ENCODE measurements around the gene LARGE1.

LARGE1 gene

DNA sequence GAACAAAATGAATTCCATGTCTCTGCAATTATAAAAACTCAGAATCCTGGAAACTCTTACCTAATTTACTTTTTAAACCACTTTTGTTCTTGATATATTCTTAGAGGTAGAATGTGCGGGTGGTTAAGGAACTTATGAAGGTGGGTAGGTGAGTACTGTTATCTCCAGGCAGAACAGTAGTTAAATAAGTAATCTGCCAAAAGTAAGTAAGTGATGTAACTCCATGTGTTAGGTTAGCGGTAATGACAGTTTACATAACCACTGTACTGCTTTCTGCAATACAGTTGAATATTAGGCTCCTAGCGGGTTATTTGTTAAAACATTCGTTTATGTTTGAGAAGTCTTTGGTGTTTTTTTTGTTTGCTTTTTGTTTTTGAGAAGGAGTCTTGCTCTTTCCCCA is 7.1 kb downstream of the LARGE1 start:
- H3K4me1 Mint-ChIP-seq, result peaks cover 28% of the 10 kb centered on the region
- H3K27ac Mint-ChIP-seq, result no peak overlapping the region
- H3K36me3 Mint-ChIP-seq (ENCODE audit: low read depth), result peaks cover 12% of the 10 kb centered on the region
- peaks cover 6% of the 10 kb centered on the region for H3K27me3 Mint-ChIP-seq (ENCODE audit: low read depth)
- no peak overlapping the region for H3K4me3 Mint-ChIP-seq
- TF ChIP-seq, protein P1, sequence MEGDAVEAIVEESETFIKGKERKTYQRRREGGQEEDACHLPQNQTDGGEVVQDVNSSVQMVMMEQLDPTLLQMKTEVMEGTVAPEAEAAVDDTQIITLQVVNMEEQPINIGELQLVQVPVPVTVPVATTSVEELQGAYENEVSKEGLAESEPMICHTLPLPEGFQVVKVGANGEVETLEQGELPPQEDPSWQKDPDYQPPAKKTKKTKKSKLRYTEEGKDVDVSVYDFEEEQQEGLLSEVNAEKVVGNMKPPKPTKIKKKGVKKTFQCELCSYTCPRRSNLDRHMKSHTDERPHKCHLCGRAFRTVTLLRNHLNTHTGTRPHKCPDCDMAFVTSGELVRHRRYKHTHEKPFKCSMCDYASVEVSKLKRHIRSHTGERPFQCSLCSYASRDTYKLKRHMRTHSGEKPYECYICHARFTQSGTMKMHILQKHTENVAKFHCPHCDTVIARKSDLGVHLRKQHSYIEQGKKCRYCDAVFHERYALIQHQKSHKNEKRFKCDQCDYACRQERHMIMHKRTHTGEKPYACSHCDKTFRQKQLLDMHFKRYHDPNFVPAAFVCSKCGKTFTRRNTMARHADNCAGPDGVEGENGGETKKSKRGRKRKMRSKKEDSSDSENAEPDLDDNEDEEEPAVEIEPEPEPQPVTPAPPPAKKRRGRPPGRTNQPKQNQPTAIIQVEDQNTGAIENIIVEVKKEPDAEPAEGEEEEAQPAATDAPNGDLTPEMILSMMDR (IDR thresholded peaks at IDR 0.05; ENCODE audit: unreplicated experiment in 3 of 3), result no peak
- no peaks in the 10 kb centered on the region for H3K9me3 Mint-ChIP-seq

DNA sequence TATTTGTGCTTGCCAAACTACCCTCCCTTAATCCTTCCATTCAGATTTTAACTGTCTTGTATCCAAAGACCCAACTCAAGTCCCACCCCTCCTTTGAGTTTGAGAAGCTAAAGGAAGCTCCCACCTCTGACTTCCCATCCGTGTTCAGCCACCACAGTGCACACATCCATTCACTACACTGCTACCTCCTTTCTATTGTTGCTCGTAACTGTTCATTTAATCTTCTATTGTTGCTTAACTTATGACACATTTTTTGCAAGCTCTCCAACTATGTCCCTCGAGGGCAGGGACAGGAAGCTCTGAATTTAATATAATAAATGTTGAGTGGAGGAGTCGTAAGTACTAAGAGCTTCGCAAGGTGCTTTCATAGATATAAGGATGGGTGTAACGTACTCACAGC is 10.4 kb downstream of the LARGE1 start:
- Mint-ChIP-seq H3K36me3 (ENCODE audit: low read depth) (peaks cover 12% of the 10 kb centered on the region), H3K27ac (no peak overlapping the region), H3K27me3 (ENCODE audit: low read depth) (no peaks in the 10 kb centered on the region), H3K4me1 (peaks cover 19% of the 10 kb centered on the region), H3K9me3 (no peaks in the 10 kb centered on the region), H3K4me3 (no peak overlapping the region)
- TF ChIP-seq, protein P1 (IDR thresholded peaks at IDR 0.05; ENCODE audit: unreplicated experiment in 3 of 3), result no peak

DNA sequence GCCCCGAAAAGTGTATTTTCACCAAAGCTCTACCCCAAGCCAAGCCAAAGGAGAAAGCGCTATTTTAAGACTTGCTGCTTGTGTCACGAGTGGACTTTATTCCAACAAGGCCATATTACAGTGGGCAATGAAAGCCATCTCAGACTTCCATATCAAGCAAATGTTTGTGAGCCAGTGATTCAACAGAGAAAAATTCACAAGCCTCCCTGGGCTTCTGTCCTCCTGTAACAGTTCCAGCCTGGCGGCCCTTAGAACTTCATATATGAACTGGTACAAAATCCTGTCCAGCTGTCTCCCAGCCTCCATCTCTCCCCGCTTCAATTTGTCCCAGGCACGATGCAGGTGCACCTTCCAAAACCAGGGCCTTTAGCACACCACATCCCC is 11.2 kb downstream of the LARGE1 start:
- no peak overlapping the region for H3K4me3 Mint-ChIP-seq
- TF ChIP-seq, protein P1 (IDR thresholded peaks at IDR 0.05; ENCODE audit: unreplicated experiment in 3 of 3), result no peak
- H3K9me3 Mint-ChIP-seq, result no peaks in the 10 kb centered on the region
- H3K27me3 Mint-ChIP-seq (ENCODE audit: low read depth), result no peaks in the 10 kb centered on the region
- peaks cover 19% of the 10 kb centered on the region for H3K4me1 Mint-ChIP-seq
- H3K36me3 Mint-ChIP-seq (ENCODE audit: low read depth), result peaks cover 12% of the 10 kb centered on the region
- peak overlapping the region in 1 of 3 experiments; percentile 35 for H3K27ac Mint-ChIP-seq

DNA sequence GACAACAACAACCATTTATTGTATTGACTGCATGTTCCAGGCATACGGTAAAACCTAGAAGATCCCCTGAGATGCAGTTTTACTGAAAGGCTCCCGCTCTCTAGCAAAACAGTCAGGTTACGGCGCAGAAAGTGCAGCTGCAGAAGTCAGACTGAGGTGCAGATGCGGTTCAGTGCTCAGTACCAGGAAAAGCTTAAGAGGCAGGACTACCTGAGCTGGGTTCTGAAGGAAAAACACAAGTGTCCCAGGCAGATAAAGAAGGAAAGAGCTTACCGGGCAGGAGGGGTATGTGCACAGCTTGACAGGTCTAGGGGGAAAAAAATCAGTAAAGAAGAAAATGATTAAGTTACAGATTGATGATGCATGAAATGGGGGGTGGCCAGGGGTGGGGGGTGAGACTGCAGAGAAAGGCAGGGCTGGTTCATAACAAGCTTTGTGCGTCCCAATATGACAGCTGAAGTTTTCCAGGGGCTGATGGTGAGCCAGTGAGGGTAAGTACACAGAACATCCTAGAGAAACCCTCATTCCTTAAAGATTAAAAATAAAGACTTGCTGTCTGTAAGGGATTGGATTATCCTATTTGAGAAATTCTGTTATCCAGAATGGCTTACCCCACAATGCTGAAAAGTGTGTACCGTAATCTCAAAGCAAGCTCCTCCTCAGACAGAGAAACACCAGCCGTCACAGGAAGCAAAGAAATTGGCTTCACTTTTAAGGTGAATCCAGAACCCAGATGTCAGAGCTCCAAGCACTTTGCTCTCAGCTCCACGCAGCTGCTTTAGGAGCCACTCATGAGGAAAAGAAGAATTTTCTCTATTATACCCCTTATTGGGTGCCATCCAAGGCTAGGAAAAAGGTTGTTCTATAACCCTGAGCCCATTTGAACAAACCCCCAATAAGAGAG is 11.9 kb downstream of the LARGE1 start:
- Mint-ChIP-seq H3K27me3 (ENCODE audit: low read depth) (no peaks in the 10 kb centered on the region), H3K4me3 (no peak overlapping the region), H3K9me3 (no peaks in the 10 kb centered on the region), H3K36me3 (ENCODE audit: low read depth) (peaks cover 12% of the 10 kb centered on the region), H3K4me1 (peaks cover 19% of the 10 kb centered on the region), H3K27ac (peak overlapping the region in 1 of 3 experiments; percentile 21)
- TF ChIP-seq, protein P1 (IDR thresholded peaks at IDR 0.05; ENCODE audit: unreplicated experiment in 3 of 3), result no peak

DNA sequence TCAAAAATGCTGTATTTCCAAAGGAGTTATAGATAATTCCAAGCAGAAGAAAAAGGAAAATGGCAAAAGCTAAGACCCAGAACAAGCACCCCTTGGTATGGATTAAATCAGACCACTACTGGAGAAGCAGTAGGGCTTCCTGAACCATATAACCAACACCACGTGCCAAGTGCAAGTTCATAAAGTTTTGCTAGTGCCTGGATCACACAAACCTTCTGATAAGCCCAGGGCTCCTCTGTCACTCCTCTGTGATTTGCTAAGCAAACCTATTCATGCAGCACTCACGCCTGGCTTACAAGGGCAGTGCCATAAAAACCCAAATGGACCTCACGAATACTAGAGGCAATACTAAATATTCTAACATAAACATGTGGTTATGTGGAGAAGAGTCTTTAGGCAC is 13.3 kb downstream of the LARGE1 start:
- Mint-ChIP-seq H3K9me3 (no peaks in the 10 kb centered on the region), H3K4me3 (no peak overlapping the region), H3K36me3 (ENCODE audit: low read depth) (peaks cover 12% of the 10 kb centered on the region), H3K4me1 (peaks cover 19% of the 10 kb centered on the region), H3K27ac (no peak overlapping the region), H3K27me3 (ENCODE audit: low read depth) (no peaks in the 10 kb centered on the region)
- TF ChIP-seq, protein P1 (IDR thresholded peaks at IDR 0.05; ENCODE audit: unreplicated experiment in 3 of 3), result no peak

DNA sequence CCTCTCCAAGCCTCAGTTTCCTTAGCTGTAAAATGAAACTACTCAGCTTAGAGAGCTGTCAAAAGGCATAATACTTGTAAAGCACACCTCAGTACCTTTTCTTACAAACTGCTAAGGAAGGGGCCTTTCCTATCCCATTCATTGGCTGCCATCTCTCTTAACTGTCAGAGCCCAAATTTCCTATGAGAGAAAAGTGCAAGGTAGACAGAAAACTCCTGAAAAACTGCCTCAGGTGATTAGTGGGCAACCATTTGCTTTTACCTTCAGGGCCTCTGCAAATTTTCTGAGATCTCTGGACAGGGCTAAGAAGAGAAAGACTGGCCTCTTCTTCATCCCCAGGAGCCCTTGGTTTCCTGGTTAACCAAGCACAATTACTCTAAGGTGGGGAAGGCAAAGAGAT is 13.8 kb downstream of the LARGE1 start:
- no peaks in the 10 kb centered on the region for H3K27me3 Mint-ChIP-seq (ENCODE audit: low read depth)
- no peak overlapping the region for H3K4me3 Mint-ChIP-seq
- peaks cover 19% of the 10 kb centered on the region for H3K4me1 Mint-ChIP-seq
- no peaks in the 10 kb centered on the region for H3K9me3 Mint-ChIP-seq
- peaks cover 12% of the 10 kb centered on the region for H3K36me3 Mint-ChIP-seq (ENCODE audit: low read depth)
- no peak overlapping the region for H3K27ac Mint-ChIP-seq
- TF ChIP-seq, protein P1 (IDR thresholded peaks at IDR 0.05; ENCODE audit: unreplicated experiment in 3 of 3), result no peak

All from nephron (organoid).